Stimulated activated naive CD8-positive, alpha-beta T cell treated with anti-CD3 and anti-CD28 coated beads, Interleukin-15, Interleukin-2, amounts not matched to agents 100 ng/mL and 50 ng/mL, for 24 hours (primary cell): Measurements from ENCODE around the gene CRIP1.

Source experiments
- H3K27ac Mint-ChIP-seq: one replicate; pipeline ENCODE4 v1.8.0; 2021; ENCODE audit warnings: mild to moderate bottlenecking, mixed read lengths
- H3K27me3 Mint-ChIP-seq: one replicate; pipeline ENCODE4 v1.8.0; 2021; ENCODE audit warnings: mixed read lengths
- H3K36me3 Mint-ChIP-seq: one replicate; pipeline ENCODE4 v1.8.0; 2021; ENCODE audit warnings: low read depth, mixed read lengths
- H3K4me1 Mint-ChIP-seq: one replicate; pipeline ENCODE4 v1.8.0; 2021; ENCODE audit warnings: low read depth, mixed read lengths
- H3K4me3 Mint-ChIP-seq: one replicate; pipeline ENCODE4 v1.8.0; 2021; ENCODE audit warnings: mild to moderate bottlenecking, mixed read lengths
- H3K9me3 Mint-ChIP-seq: one replicate; pipeline ENCODE4 v1.8.0; 2021; ENCODE audit warnings: mixed read lengths

The CRIP1 gene

GRCh38 chr14:105460616-105461015 is 26.1 kb upstream of the CRIP1 start:
- Mint-ChIP-seq H3K27me3 (no peaks in the 10 kb centered on the region), H3K27ac (no peak overlapping the region), H3K4me3 (no peak overlapping the region), H3K4me1 (no peaks in the 10 kb centered on the region), H3K9me3 (no peaks in the 10 kb centered on the region), H3K36me3 (peaks cover 14% of the 10 kb centered on the region)

- H3K9me3 Mint-ChIP-seq, result no peaks in the 10 kb centered on the region
- H3K27ac Mint-ChIP-seq, result no peak overlapping the region
- H3K4me3 Mint-ChIP-seq, result no peak overlapping the region
- H3K27me3 Mint-ChIP-seq, result no peaks in the 10 kb centered on the region
- H3K36me3 Mint-ChIP-seq, result peaks cover 13% of the 10 kb centered on the region
- no peaks in the 10 kb centered on the region for H3K4me1 Mint-ChIP-seq
Observed at GRCh38 chr14:105461903-105462302, 24.8 kb upstream of the CRIP1 start.

GRCh38 chr14:105464501-105464900 is 22.2 kb upstream of the CRIP1 start:
- Mint-ChIP-seq H3K27me3 (no peaks in the 10 kb centered on the region), H3K27ac (no peak overlapping the region), H3K36me3 (peaks cover 13% of the 10 kb centered on the region), H3K4me1 (no peaks in the 10 kb centered on the region), H3K9me3 (no peaks in the 10 kb centered on the region), H3K4me3 (no peak overlapping the region)

GRCh38 chr14:105465209-105466031 is 21.3 kb upstream of the CRIP1 start:
- H3K36me3 Mint-ChIP-seq, result peaks cover 13% of the 10 kb centered on the region

GRCh38 chr14:105466531-105467248 is 20.0 kb upstream of the CRIP1 start:
- no peak overlapping the region for H3K27ac Mint-ChIP-seq
- H3K4me1 Mint-ChIP-seq, result no peaks in the 10 kb centered on the region
- no peak overlapping the region for H3K4me3 Mint-ChIP-seq
- H3K36me3 Mint-ChIP-seq, result peaks cover 2% of the 10 kb centered on the region
- no peaks in the 10 kb centered on the region for H3K27me3 Mint-ChIP-seq
- H3K9me3 Mint-ChIP-seq, result no peaks in the 10 kb centered on the region

More at GRCh38 chr14:105465209-105466031, 21.3 kb upstream of the CRIP1 start:
- Mint-ChIP-seq H3K9me3 (no peaks in the 10 kb centered on the region), H3K27me3 (no peaks in the 10 kb centered on the region), H3K27ac (no peak overlapping the region), H3K4me3 (no peak overlapping the region), H3K4me1 (no peaks in the 10 kb centered on the region)

GRCh38 chr14:105467249-105467941 is 19.3 kb upstream of the CRIP1 start:
- no peaks in the 10 kb centered on the region for H3K9me3 Mint-ChIP-seq
- H3K27me3 Mint-ChIP-seq, result no peaks in the 10 kb centered on the region
- H3K27ac Mint-ChIP-seq, result no peak overlapping the region
- H3K4me3 Mint-ChIP-seq, result no peak overlapping the region
- no peaks in the 10 kb centered on the region for H3K4me1 Mint-ChIP-seq
- H3K36me3 Mint-ChIP-seq, result no peaks in the 10 kb centered on the region

GRCh38 chr14:105467942-105468471 is 18.7 kb upstream of the CRIP1 start:
- no peaks in the 10 kb centered on the region for H3K9me3 Mint-ChIP-seq
- no peaks in the 10 kb centered on the region for H3K27me3 Mint-ChIP-seq
- H3K4me1 Mint-ChIP-seq, result no peaks in the 10 kb centered on the region
- no peaks in the 10 kb centered on the region for H3K36me3 Mint-ChIP-seq
- H3K4me3 Mint-ChIP-seq, result no peak overlapping the region
- no peak overlapping the region for H3K27ac Mint-ChIP-seq

- Mint-ChIP-seq H3K4me1 (no peaks in the 10 kb centered on the region), H3K4me3 (no peak overlapping the region), H3K27me3 (no peaks in the 10 kb centered on the region), H3K9me3 (no peaks in the 10 kb centered on the region), H3K27ac (no peak overlapping the region), H3K36me3 (no peaks in the 10 kb centered on the region)
Observed at GRCh38 chr14:105468621-105469241, 18.0 kb upstream of the CRIP1 start.

- Mint-ChIP-seq H3K9me3 (no peaks in the 10 kb centered on the region), H3K4me1 (no peaks in the 10 kb centered on the region), H3K36me3 (no peaks in the 10 kb centered on the region), H3K27me3 (no peaks in the 10 kb centered on the region), H3K27ac (no peak overlapping the region), H3K4me3 (no peak overlapping the region)
Observed at GRCh38 chr14:105469456-105470349, 17.0 kb upstream of the CRIP1 start.

GRCh38 chr14:105470350-105471296 is 16.1 kb upstream of the CRIP1 start:
- H3K4me1 Mint-ChIP-seq, result no peaks in the 10 kb centered on the region
- H3K4me3 Mint-ChIP-seq, result no peak overlapping the region
- H3K9me3 Mint-ChIP-seq, result no peaks in the 10 kb centered on the region
- H3K27me3 Mint-ChIP-seq, result no peaks in the 10 kb centered on the region
- no peak overlapping the region for H3K27ac Mint-ChIP-seq
- H3K36me3 Mint-ChIP-seq, result no peaks in the 10 kb centered on the region

- Mint-ChIP-seq H3K9me3 (no peaks in the 10 kb centered on the region), H3K36me3 (no peaks in the 10 kb centered on the region), H3K27me3 (peaks cover 1% of the 10 kb centered on the region), H3K4me1 (no peaks in the 10 kb centered on the region), H3K4me3 (no peak overlapping the region), H3K27ac (no peak overlapping the region)
Observed at GRCh38 chr14:105471297-105471821, 15.3 kb upstream of the CRIP1 start.

GRCh38 chr14:105471823-105472485 is 14.7 kb upstream of the CRIP1 start:
- Mint-ChIP-seq H3K27me3 (peaks cover 5% of the 10 kb centered on the region), H3K9me3 (no peaks in the 10 kb centered on the region), H3K36me3 (no peaks in the 10 kb centered on the region), H3K4me1 (no peaks in the 10 kb centered on the region), H3K27ac (no peak overlapping the region), H3K4me3 (no peak overlapping the region)
